CD1c-positive myeloid dendritic cell (primary cell): ENCODE measurements around the gene SBF1.

ENCODE experiments used
- DNase-seq: peaks from one replicate; pipeline ENCODE4 v3.0.0-alpha.2; 2016; ENCODE audit errors: extremely low spot score

The SBF1 gene

GRCh38 chr22:50505776-50506610, 31.2 kb upstream of the SBF1 start:
- no peak for DNase-seq

GRCh38 chr22:50505276-50505775, 30.5 kb upstream of the SBF1 start:
- DNase-seq = no peak

GRCh38 chr22:50504369-50505211, 29.8 kb upstream of the SBF1 start:
- DNase-seq = no peak

GRCh38 chr22:50503475-50504145, 28.8 kb upstream of the SBF1 start:
- no peak for DNase-seq

- DNase-seq = no peak
Observed at GRCh38 chr22:50502628-50503474, 28.0 kb upstream of the SBF1 start.

GRCh38 chr22:50502096-50502495, 27.3 kb upstream of the SBF1 start:
- DNase-seq = no peak

GRCh38 chr22:50500452-50500851, 25.6 kb upstream of the SBF1 start:
- DNase-seq = no peak

- DNase-seq = peak; percentile 82
Observed at GRCh38 chr22:50498322-50498890, 23.6 kb upstream of the SBF1 start.

GRCh38 chr22:50497093-50497492, 22.3 kb upstream of the SBF1 start:
- DNase-seq = no peak

- peak; percentile 92 for DNase-seq
Observed at GRCh38 chr22:50490531-50491308, 15.9 kb upstream of the SBF1 start.

GRCh38 chr22:50489363-50490243, 14.8 kb upstream of the SBF1 start:
- DNase-seq = no peak

GRCh38 chr22:50488886-50489285, 14.1 kb upstream of the SBF1 start:
- no peak for DNase-seq

GRCh38 chr22:50488006-50488677, 13.3 kb upstream of the SBF1 start:
- no peak for DNase-seq

GRCh38 chr22:50487290-50488005, 12.6 kb upstream of the SBF1 start:
- DNase-seq = no peak

- DNase-seq = no peak
Observed at GRCh38 chr22:50486561-50487289, 11.9 kb upstream of the SBF1 start, which contains the start of gene MIOX. Gene MIOX, plus strand, starts transcription at chr22:50486859. Its CDS starts 39 bp downstream, at chr22:50486898.

- no peak for DNase-seq
Observed at GRCh38 chr22:50485221-50486131, 10.6 kb upstream of the SBF1 start.
